GM19043 (cell line): ENCODE results near the gene RAB5A.
"Not testable (repeated sequence)": the region's sequence is repeated elsewhere in the genome, so short reads cannot be mapped to it uniquely, and the experiment has no call there.

ENCODE experiments used
- ATAC-seq: cut with Tn5 transposase; IDR thresholded peaks from one replicate; pipeline ENCODE4 v1.9.1; 2021; ENCODE audit warnings: low read depth; ENCODE audit not compliant: unreplicated experiment

Gene RAB5A

GRCh38 chr3:19946832-19947548 lies at the start of gene RAB5A:
Gene RAB5A (plus strand): TSS chr3:19947097. CDS start chr3:19950899, 3,802 bp downstream.
- ATAC-seq, result peak; percentile 93

GRCh38 chr3:19898721-19899120 lies 48.2 kb upstream of the RAB5A start:
- ATAC-seq, result no peak

- ATAC-seq, result no peak
These were observed 47.6 kb upstream of the RAB5A start for GRCh38 chr3:19899264-19899663.

- not testable (repeated sequence) for ATAC-seq
These were observed 47.1 kb upstream of the RAB5A start for GRCh38 chr3:19899833-19900232.

GRCh38 chr3:19901337-19901736 lies 45.6 kb upstream of the RAB5A start:
- no peak for ATAC-seq

- no peak for ATAC-seq
These were observed 45.0 kb upstream of the RAB5A start for GRCh38 chr3:19901918-19902317.

- ATAC-seq, result no peak
These were observed 43.2 kb upstream of the RAB5A start for GRCh38 chr3:19903649-19904048.

GRCh38 chr3:19907523-19907922 lies 39.4 kb upstream of the RAB5A start:
- ATAC-seq, result no peak

GRCh38 chr3:19911452-19911851 lies 35.4 kb upstream of the RAB5A start:
- no peak for ATAC-seq

- no peak for ATAC-seq
These were observed 29.7 kb upstream of the RAB5A start for GRCh38 chr3:19917167-19917566.

- no peak for ATAC-seq
These were observed 26.4 kb upstream of the RAB5A start for GRCh38 chr3:19920401-19921080.

GRCh38 chr3:19931180-19931692 lies 15.7 kb upstream of the RAB5A start:
- ATAC-seq, result peak; percentile 73

- ATAC-seq, result peak; percentile 22
These were observed 15.1 kb upstream of the RAB5A start for GRCh38 chr3:19931767-19932188.

- ATAC-seq, result no peak
These were observed 14.5 kb upstream of the RAB5A start for GRCh38 chr3:19932422-19932821.

GRCh38 chr3:19934098-19934566 lies 12.8 kb upstream of the RAB5A start, which contains the start of gene EFHB:
Gene EFHB (minus strand): TSS chr3:19934217. CDS start chr3:19934018, 199 bp downstream.
- ATAC-seq, result no peak

- ATAC-seq, result no peak
These were observed 9.2 kb upstream of the RAB5A start for GRCh38 chr3:19937459-19938294.

- no peak for ATAC-seq
These were observed 8.6 kb upstream of the RAB5A start for GRCh38 chr3:19938295-19938627.

- ATAC-seq, result no peak
These were observed 6.3 kb upstream of the RAB5A start for GRCh38 chr3:19940643-19941042.

GRCh38 chr3:19945534-19945933 lies 1.4 kb upstream of the RAB5A start:
- ATAC-seq, result no peak

GRCh38 chr3:19945969-19946831 lies 697 bp upstream of the RAB5A start:
- ATAC-seq, result peak; percentile 1
